Endothelial cell of umbilical vein (primary cell): ENCODE data around the gene HAPLN1. TPM values are rescaled to one million over a fixed set of nuclear protein-coding genes. Genes with fewer than 3 reads are reported as not detected.

Experiments
- BruUV-seq: library from RNA; stranded (reverse); fragments of 400-500 nt; replicated peaks from 2 replicates; lab custom pipeline; 2021; lab: Mats Ljungman, UMichigan
- CTCF ChIA-PET: fragments of 300-600, 350-600 bp; sonication (Branson Sonifier 250); formaldehyde crosslinking; loops from one replicate; lab custom pipeline; 2021; ENCODE audit warnings: antibody characterized with exemption, inconsistent platforms; lab: Charles Lee
- POLR2A ChIA-PET: fragments of 300-600, 350-600 bp; sonication (Branson Sonifier 250); formaldehyde crosslinking; loops from one replicate; lab custom pipeline; 2021; ENCODE audit warnings: antibody characterized with exemption, inconsistent platforms; lab: Charles Lee
- DNase-seq: peaks from one replicate; pipeline ENCODE4 v3.0.0-alpha.2; 2011; ENCODE audit warnings: low read depth, low spot score
- FAIRE-seq: peaks from 2 replicates; lab custom pipeline; 2011; peaks lifted over from hg19 to GRCh38; lab: Jason Lieb, UNC
- H2AFZ ChIP-seq: 2 replicates; pipeline ENCODE4 v1.6.0; 2012; ENCODE audit warnings: low read depth, low read length, control low read depth, inconsistent platforms
- H3K27ac ChIP-seq: 2 replicates; pipeline ENCODE4 v1.5.1; 2011; ENCODE audit warnings: low read depth, mild to moderate bottlenecking, control low read depth, low read length, moderate library complexity; ENCODE audit not compliant: insufficient read depth
- H3K27me3 ChIP-seq, 2 experiments: 2 replicates each; pipeline versions ENCODE4 v1.6.0 to v1.6.1; 2011; ENCODE audit warnings: low read length in 2 of 2, mixed read lengths in 1 of 2; ENCODE audit not compliant: control insufficient read depth in 2 of 2, insufficient read depth in 2 of 2
- H3K36me3 ChIP-seq, 2 experiments: 2 replicates in 1 of 2; 3 replicates in 1 of 2; pipeline ENCODE4 v1.5.1; 2011; ENCODE audit warnings: low read length in 2 of 2, mild to moderate bottlenecking in 1 of 2, moderate library complexity in 1 of 2; ENCODE audit not compliant: control insufficient read depth in 2 of 2, insufficient read depth in 2 of 2; ENCODE audit errors: extremely low read depth in 1 of 2
- H3K4me1 ChIP-seq: 3 replicates; pipeline ENCODE4 v1.5.1; 2011; ENCODE audit warnings: mild to moderate bottlenecking, low read length; ENCODE audit not compliant: control insufficient read depth, insufficient read depth; ENCODE audit errors: extremely low read depth
- H3K4me2 ChIP-seq: 2 replicates; pipeline ENCODE4 v1.6.1; 2011; ENCODE audit warnings: low read length, control low read depth, mixed read lengths; ENCODE audit not compliant: insufficient read depth
- H3K4me3 ChIP-seq, 3 experiments: fragments of 200-600 bp in 1 of 3; sonication (generic), shearing (Covaris generic) in 1 of 3; replicated peaks in 1 of 3; 2 replicates each; pipeline ENCODE4 v1.5.1; 2011 to 2016; ENCODE audit warnings: control low read depth in 3 of 3, low read length in 3 of 3, mild to moderate bottlenecking in 2 of 3, inconsistent platforms in 1 of 3, low read depth in 1 of 3, moderate library complexity in 1 of 3; ENCODE audit not compliant: insufficient read depth in 1 of 3
- H3K79me2 ChIP-seq: 2 replicates; pipeline ENCODE4 v1.6.0; 2012; ENCODE audit warnings: low read length, inconsistent platforms; ENCODE audit not compliant: control insufficient read depth, insufficient read depth
- H3K9ac ChIP-seq: replicated peaks from 2 replicates; pipeline ENCODE3; 2011; ENCODE audit warnings: low read length, control low read depth; ENCODE audit not compliant: insufficient read depth; ENCODE audit errors: extremely low read depth
- H3K9me1 ChIP-seq: replicated peaks from 3 replicates; pipeline ENCODE4 v1.6.0; 2011; ENCODE audit warnings: mild to moderate bottlenecking, low read length; ENCODE audit not compliant: control insufficient read depth, insufficient read depth; ENCODE audit errors: extremely low read depth
- H3K9me3 ChIP-seq: replicated peaks from 2 replicates; pipeline ENCODE4 v1.5.1; 2012; ENCODE audit warnings: low read length, inconsistent platforms; ENCODE audit not compliant: control insufficient read depth, insufficient read depth
- H4K20me1 ChIP-seq: replicated peaks from 2 replicates; pipeline ENCODE3; 2011; ENCODE audit warnings: mild to moderate bottlenecking, low read length; ENCODE audit not compliant: control insufficient read depth, insufficient read depth; ENCODE audit errors: extremely low read depth
- CTCF ChIP-seq, 2 donors: IDR thresholded peaks; 1 replicate in 1 of 2; 2 replicates in 1 of 2; pipeline ENCODE4 v1.5.1; 2011; ENCODE audit warnings: low read length in 2 of 2, mild to moderate bottlenecking in 2 of 2, moderate library complexity in 2 of 2, control low read depth in 1 of 2, inconsistent platforms in 1 of 2, low read depth in 1 of 2; ENCODE audit not compliant: insufficient read depth in 1 of 2; ENCODE audit errors: extremely low read depth in 1 of 2
- EZH2 ChIP-seq: IDR thresholded peaks from 2 replicates; pipeline ENCODE4 v1.6.1; 2012; ENCODE audit warnings: borderline replicate concordance, low read depth, mild to moderate bottlenecking, moderate library complexity, low read length, inconsistent platforms; ENCODE audit not compliant: severe bottlenecking
- FOS ChIP-seq: IDR thresholded peaks from 2 replicates; pipeline ENCODE4 v1.6.1; 2011; ENCODE audit warnings: mild to moderate bottlenecking, low read length, moderate library complexity, borderline replicate concordance; ENCODE audit not compliant: insufficient read depth
- GATA2 ChIP-seq: IDR thresholded peaks from 2 replicates; pipeline ENCODE4 v1.7.0; 2011; ENCODE audit warnings: low read depth, mild to moderate bottlenecking, moderate library complexity, mixed read lengths, low read length; ENCODE audit not compliant: insufficient read length, insufficient read depth
- JUN ChIP-seq: IDR thresholded peaks from 2 replicates; pipeline ENCODE4 v1.6.1; 2011; ENCODE audit warnings: borderline replicate concordance, low read depth; ENCODE audit not compliant: insufficient read length, insufficient read depth
- MAX ChIP-seq: IDR thresholded peaks from 2 replicates; pipeline ENCODE4 v1.6.1; 2011; ENCODE audit not compliant: insufficient read depth, insufficient read length
- MYC ChIP-seq: IDR thresholded peaks from one replicate; pipeline ENCODE4 v1.6.1; 2011; ENCODE audit warnings: mild to moderate bottlenecking, low read depth, low read length
- POLR2A ChIP-seq: IDR thresholded peaks from 2 replicates; pipeline ENCODE4 v1.6.1; 2012; ENCODE audit warnings: low read depth, mild to moderate bottlenecking, control low read depth, low read length
- POLR2AphosphoS5 ChIP-seq: IDR thresholded peaks from 2 replicates; pipeline ENCODE4 v1.6.1; 2012; ENCODE audit warnings: low read depth, mild to moderate bottlenecking, control low read depth, low read length, moderate library complexity; ENCODE audit not compliant: insufficient read depth
- dilution Hi-C: fragments of 300-500 bp; cut with MboI; formaldehyde crosslinking; loops from one replicate; pipeline ENCODE4 v1.15.0; 2019; ENCODE audit warnings: low sequenced_read_pairs; ENCODE audit not compliant: extremely low pct_ligation_motif_present
- intact Hi-C: fragments of 100-400 bp; cut with micrococcal nuclease; formaldehyde crosslinking; loops from one replicate; pipeline ENCODE4 v1.10.0; 2022
- polyA plus RNA-seq, 4 experiments: library from polyadenylated mRNA; depleted of rRNA in 3 of 4; stranded (reverse) in 3 of 4; unstranded in 1 of 4; fragments of >200 nt; gene quantifications; 2 replicates each; pipeline versions ENCODE4 v1.2.1 to v1.2.3, GENCODE V29; 2011 to 2012; ENCODE audit warnings: missing spikeins in 1 of 4
- total RNA-seq: library from RNA; stranded (reverse); gene quantifications from 2 replicates; pipeline ENCODE4 v1.2.3, GENCODE V29; 2021

HAPLN1 gene
- total and polyA plus RNA-seq, 2 donors (not counting 3 experiments of a cell fraction or from before 2014, with no cell fraction given), result 0.04 TPM; not detected in 1

- H3K79me2 ChIP-seq, result no peaks in the 10 kb centered on the region
Measured at GRCh38 chr5:83662558-83662957, 58.1 kb downstream of the HAPLN1 start.

More at GRCh38 chr5:83662558-83662957, 58.1 kb downstream of the HAPLN1 start:
- no peak for FAIRE-seq
- ChIA-PET CTCF (no interaction called here), POLR2A (no interaction called here)
- Histone ChIP-seq H3K9me1 (no peaks in the 10 kb centered on the region), H2AFZ (no peak overlapping the region), H3K4me3 (no peak overlapping the region), H3K9ac (no peak overlapping the region), H3K4me1 (no peaks in the 10 kb centered on the region), H3K36me3 (no peaks in the 10 kb centered on the region), H3K27ac (no peak overlapping the region), H3K4me2 (no peak overlapping the region), H4K20me1 (no peaks in the 10 kb centered on the region), H3K9me3 (no peaks in the 10 kb centered on the region), H3K27me3 (no peaks in the 10 kb centered on the region)
- TF ChIP-seq GATA2 (no peak), FOS (no peak), CTCF (IDR thresholded peaks at IDR 0.05; ENCODE audit: extremely low read depth in 1 of 2, insufficient read depth in 1 of 2, low read depth in 1 of 2, low read length in 2 of 2) (no peak), JUN (no peak), MAX (no peak), POLR2AphosphoS5 (no peak), POLR2A (no peak), MYC (no peak), EZH2 (no peak)
- dilution Hi-C loops, result no loop called here
- intact Hi-C loops, result no loop called here
- no TSS peak for BruUV-seq
- no peak for DNase-seq
